Uterus (tissue), 4 donors: ENCODE data around the gene C15orf61. TPM values are rescaled to one million over a fixed set of nuclear protein-coding genes. Genes with fewer than 3 reads are reported as not detected.

Experiments
- DNase-seq, 2 donors: peaks; one replicate each; pipeline ENCODE4 v3.0.0-alpha.2; 2019 to 2020
- H3K27ac ChIP-seq, 2 donors: fragments of 200-600 bp; sonication (generic); 1 replicate in 1 of 2; 2 replicates in 1 of 2; pipeline ENCODE4 v1.5.1; 2016 to 2018
- H3K27me3 ChIP-seq, 2 donors: fragments of 200-600 bp; sonication (generic); one replicate each; pipeline ENCODE4 v1.5.1; 2018 to 2019; ENCODE audit warnings: control low read depth in 1 of 2
- H3K36me3 ChIP-seq, 2 donors: fragments of 200-600 bp; sonication (generic); one replicate each; pipeline ENCODE4 v1.5.1; 2019; ENCODE audit warnings: control low read depth in 1 of 2
- H3K4me1 ChIP-seq, 2 donors: fragments of 200-600 bp; sonication (generic); one replicate each; pipeline ENCODE4 v1.5.1; 2018 to 2019; ENCODE audit warnings: control low read depth in 1 of 2
- H3K4me3 ChIP-seq, 2 donors: fragments of 200-600 bp; sonication (generic); 1 replicate in 1 of 2; 2 replicates in 1 of 2; pipeline ENCODE4 v1.5.1; 2018 to 2019; ENCODE audit warnings: mild to moderate bottlenecking in 1 of 2
- H3K9me3 ChIP-seq, 2 donors: fragments of 200-600 bp; sonication (generic); one replicate each; pipeline ENCODE4 v1.5.1; 2019; ENCODE audit warnings: control low read depth in 1 of 2
- POLR2A ChIP-seq, 2 donors: fragments of 450-650 bp; IDR thresholded peaks; one replicate each; pipeline ENCODE4 v1.6.1; 2016; ENCODE audit warnings: antibody characterized with exemption in 2 of 2, mild to moderate bottlenecking in 1 of 2, moderate library complexity in 1 of 2
- intact Hi-C: fragments of 100-400 bp; cut with DNase I; formaldehyde crosslinking; loops from one replicate; pipeline ENCODE4 v1.15.1; 2023; ENCODE audit warnings: low total_unique reads
- total RNA-seq, 4 donors: library from RNA; depleted of rRNA in 3 of 4; stranded (reverse); fragments of >200 nt in 3 of 4; gene quantifications; one replicate each; pipeline versions ENCODE4 v1.1.0 to v1.2.4, GENCODE V29; 2014 to 2023
- TF ChIP-seq, protein P1 (sequence below), 4 experiments: fragments of 200-600 bp in 2 of 4; fragments of 450-650 bp in 2 of 4; sonication (generic) in 2 of 4; IDR thresholded peaks; one replicate each; pipeline ENCODE4 v1.5.1; 2016 to 2019; ENCODE audit warnings: antibody characterized with exemption in 4 of 4, mild to moderate bottlenecking in 2 of 4, moderate library complexity in 1 of 4
- donor health status: DM: yes; HTN: yes; CAD: no.

The C15orf61 gene
- total RNA-seq, 4 donors from 2014 or later = 0.51 to 11.5 (median 4.9) TPM

DNA sequence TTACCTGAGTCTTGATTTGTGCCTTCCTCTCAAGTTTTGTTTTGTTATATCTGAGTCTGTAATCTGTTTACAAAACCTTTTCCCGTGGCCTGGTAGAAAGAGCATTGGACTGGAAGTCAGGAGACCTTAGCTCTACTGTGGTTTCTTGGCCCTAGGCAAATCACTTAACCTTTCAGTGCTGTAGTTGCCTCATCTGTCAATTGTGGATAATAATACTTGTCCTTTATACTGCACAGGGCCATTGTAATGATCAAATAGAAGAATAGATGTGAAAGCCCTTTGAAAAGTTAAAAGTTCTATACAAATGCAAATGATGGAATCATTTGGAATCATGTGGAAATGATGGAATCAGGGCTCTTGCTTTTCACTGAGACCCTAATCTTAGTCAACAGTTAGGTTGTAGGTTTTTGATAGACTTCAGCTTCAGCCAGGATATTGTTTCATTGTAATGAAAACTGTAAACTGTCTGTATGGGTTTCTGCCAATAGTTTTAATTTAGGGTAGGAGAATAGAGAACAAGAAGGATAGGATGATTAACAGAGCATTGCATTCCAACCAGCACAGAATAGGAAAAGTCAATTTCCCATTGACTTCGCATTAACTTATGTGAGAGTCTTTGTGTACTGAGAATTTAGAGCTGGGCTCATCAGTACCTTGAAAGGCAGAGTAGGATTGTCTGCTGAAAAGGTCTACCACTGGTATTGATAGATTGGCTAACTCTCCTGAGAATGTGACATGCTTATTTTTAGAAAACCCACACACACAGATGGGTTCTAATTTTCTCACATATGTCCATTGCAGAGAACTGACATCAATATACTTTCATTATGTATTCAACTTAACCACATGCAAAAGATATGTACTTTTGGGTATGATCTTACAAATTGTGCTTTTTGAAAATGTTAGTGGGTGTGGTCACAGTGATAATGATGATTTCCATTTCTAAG, 43.4 kb downstream of the C15orf61 start:
- no peaks in the 10 kb centered on the region for H3K27me3 ChIP-seq
- H3K36me3 ChIP-seq = no peaks in the 10 kb centered on the region
- no peak overlapping the region for H3K27ac ChIP-seq
- intact Hi-C loops = no loop called here
- no peaks in the 10 kb centered on the region for H3K9me3 ChIP-seq
- H3K4me1 ChIP-seq = no peaks in the 10 kb centered on the region
- TF ChIP-seq, protein P1, sequence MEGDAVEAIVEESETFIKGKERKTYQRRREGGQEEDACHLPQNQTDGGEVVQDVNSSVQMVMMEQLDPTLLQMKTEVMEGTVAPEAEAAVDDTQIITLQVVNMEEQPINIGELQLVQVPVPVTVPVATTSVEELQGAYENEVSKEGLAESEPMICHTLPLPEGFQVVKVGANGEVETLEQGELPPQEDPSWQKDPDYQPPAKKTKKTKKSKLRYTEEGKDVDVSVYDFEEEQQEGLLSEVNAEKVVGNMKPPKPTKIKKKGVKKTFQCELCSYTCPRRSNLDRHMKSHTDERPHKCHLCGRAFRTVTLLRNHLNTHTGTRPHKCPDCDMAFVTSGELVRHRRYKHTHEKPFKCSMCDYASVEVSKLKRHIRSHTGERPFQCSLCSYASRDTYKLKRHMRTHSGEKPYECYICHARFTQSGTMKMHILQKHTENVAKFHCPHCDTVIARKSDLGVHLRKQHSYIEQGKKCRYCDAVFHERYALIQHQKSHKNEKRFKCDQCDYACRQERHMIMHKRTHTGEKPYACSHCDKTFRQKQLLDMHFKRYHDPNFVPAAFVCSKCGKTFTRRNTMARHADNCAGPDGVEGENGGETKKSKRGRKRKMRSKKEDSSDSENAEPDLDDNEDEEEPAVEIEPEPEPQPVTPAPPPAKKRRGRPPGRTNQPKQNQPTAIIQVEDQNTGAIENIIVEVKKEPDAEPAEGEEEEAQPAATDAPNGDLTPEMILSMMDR (IDR thresholded peaks at IDR 0.05) = no peak
- TF ChIP-seq POLR2A (IDR thresholded peaks at IDR 0.05) = no peak
- H3K4me3 ChIP-seq = no peak overlapping the region
- no peak for DNase-seq

DNA sequence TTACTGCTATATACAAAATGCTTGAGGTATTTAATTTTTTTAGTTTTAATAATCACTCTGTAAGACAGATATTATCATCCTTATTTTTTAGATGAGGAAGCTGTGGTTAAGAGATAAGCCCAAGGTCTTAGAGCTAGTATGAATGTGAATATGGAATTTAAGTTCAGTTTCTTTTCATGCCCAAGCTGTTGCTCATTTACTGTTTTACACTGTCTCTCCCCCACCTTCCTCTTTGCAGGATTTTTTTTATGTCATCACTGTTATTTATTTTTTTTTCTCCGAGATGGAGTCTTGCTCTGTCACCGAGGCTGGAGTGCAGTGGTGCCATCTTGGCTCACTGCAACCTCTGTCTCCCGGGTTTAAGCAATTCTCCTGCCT, 44.0 kb downstream of the C15orf61 start:
- H3K36me3 ChIP-seq = no peaks in the 10 kb centered on the region
- H3K4me3 ChIP-seq = no peak overlapping the region
- no peaks in the 10 kb centered on the region for H3K4me1 ChIP-seq
- no peak for DNase-seq
- intact Hi-C loops = no loop called here
- H3K27ac ChIP-seq = no peak overlapping the region
- H3K9me3 ChIP-seq = no peaks in the 10 kb centered on the region
- no peaks in the 10 kb centered on the region for H3K27me3 ChIP-seq
- no peak for TF ChIP-seq POLR2A (IDR thresholded peaks at IDR 0.05)
- TF ChIP-seq, protein P1 (IDR thresholded peaks at IDR 0.05) = no peak

DNA sequence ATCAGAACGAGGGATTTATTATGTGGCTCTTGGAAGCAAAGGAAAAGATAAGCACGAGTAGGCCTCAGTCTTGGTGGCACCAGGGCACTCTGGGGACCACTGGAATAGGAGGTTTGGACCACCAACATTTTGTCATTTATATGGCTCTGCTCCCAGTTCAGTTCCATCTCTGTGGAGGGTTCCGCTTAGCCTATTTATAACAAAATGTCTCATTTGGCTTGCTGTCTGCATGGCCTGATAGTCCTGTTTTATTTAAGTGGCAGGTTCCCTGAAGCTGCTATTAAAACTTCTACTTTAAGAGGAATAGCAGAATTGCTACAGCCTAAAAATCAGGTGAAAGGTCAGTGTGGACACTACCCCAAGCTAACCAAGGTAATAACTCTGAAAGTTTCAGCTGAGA, 48.7 kb downstream of the C15orf61 start:
- no peaks in the 10 kb centered on the region for H3K9me3 ChIP-seq
- H3K36me3 ChIP-seq = no peaks in the 10 kb centered on the region
- H3K27ac ChIP-seq = no peak overlapping the region
- intact Hi-C loops = no loop called here
- no peak for DNase-seq
- no peak overlapping the region for H3K4me3 ChIP-seq
- no peaks in the 10 kb centered on the region for H3K27me3 ChIP-seq
- no peaks in the 10 kb centered on the region for H3K4me1 ChIP-seq
- TF ChIP-seq, protein P1 (IDR thresholded peaks at IDR 0.05) = no peak
- no peak for TF ChIP-seq POLR2A (IDR thresholded peaks at IDR 0.05)

DNA sequence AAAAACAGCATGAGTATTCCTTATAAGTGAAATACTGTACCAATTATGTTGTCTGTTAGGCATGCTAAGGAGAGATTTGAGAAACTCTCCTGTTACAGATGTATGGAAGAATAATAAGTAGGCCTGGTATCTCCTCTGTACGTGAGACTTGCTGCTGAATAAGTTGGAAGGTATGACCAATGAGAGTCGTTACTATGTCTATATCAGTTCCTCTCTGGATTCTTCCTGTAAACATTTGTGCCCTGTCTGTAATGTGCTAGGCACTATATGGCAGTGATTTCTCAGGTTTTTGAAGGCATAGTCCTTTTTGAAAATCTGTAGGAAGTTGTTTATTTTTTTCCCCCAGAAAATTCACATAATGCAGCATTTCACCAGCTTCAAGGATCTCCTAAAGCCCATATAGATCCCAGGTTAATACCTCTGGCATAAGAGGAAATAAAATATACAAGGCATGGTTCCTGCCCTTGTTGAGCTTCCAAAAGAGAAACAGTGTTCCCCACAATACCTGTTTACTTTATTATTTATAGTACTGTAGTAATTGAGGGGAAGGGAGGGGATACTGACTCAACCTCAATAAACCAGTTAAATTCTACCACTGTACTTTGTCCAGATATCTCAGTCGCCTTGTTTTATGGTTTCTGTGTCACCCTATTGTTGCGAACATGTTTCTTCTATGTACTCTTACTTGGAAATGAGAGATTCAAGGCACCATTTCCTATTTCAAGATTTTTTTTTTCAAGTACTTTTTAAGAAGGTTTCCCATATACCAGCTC, 50.1 kb downstream of the C15orf61 start:
- Histone ChIP-seq H3K4me3 (no peak overlapping the region), H3K4me1 (no peaks in the 10 kb centered on the region), H3K36me3 (no peaks in the 10 kb centered on the region), H3K27me3 (no peaks in the 10 kb centered on the region), H3K9me3 (no peaks in the 10 kb centered on the region), H3K27ac (no peak overlapping the region)
- intact Hi-C loops = no loop called here
- TF ChIP-seq POLR2A (IDR thresholded peaks at IDR 0.05) = no peak
- TF ChIP-seq, protein P1 (IDR thresholded peaks at IDR 0.05) = no peak
- DNase-seq = no peak
